GM18951 (cell line): ENCODE data around the gene CLDN12.

Experiments
- POLR2A ChIP-seq: IDR thresholded peaks from 4 replicates; pipeline ENCODE4 v1.6.1; 2011; ENCODE audit warnings: mild to moderate bottlenecking; ENCODE audit not compliant: insufficient read length, insufficient read depth; ENCODE audit errors: extremely low read depth
- in situ Hi-C: fragments of 300-500 bp; cut with MboI; formaldehyde crosslinking; loops from one replicate; pipeline ENCODE4 v1.12.0; 2022; ENCODE audit warnings: low sequenced_read_pairs, mixed read lengths, inconsistent platforms; ENCODE audit not compliant: unreplicated experiment

CLDN12 gene

DNA sequence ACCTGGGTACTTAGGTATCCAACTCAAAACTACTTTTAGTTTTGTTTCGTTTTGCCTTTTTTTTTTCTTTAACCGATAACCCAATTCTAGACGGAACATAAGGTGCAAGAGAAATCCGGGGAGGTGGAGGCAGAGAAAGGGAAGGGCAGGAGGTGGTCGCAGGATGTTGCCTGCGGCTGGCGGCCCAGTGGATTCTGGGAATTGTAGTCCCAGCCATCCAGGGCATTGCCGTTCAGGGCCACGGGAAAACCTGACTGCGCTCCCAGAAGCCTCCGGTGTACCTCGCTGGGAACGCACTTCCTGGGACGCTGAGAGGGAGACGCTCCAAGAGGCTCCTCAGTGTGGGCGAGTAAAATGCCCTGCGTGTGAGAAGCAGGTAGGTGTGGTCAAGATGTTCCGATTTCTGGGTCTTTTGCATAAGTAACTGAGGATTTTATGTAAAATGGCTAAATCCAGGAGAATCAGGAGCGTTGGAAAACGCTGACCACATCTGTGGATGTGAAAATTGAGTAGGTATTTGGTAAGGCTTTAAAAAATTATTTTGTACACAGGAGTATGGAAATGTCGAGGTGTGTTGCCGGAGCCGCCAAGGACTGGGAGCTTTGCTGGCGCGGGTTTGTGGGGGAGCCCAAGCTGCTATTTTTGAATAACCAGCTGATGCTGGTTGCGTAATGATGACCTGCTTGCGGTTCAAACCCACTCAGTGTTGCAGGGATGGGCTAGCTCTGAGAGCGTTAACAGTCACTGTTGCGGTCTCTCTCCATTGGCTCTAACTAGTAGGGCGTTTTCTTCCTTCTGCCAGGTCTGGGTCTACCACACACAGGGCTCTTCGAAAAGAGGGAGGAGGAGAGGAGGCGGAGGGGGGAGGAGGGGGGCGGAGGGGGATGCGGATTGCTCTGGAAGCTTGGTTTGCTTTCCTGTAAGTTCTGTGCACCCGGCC lies at the start of gene CLDN12:
TSS of gene CLDN12 (plus strand) at position 288 of the 940 bp plus-strand sequence. CDS start 9,216 bp downstream, outside the sequence.
- TF ChIP-seq POLR2A, result peak; percentile 62
- in situ Hi-C loops, result loop anchor here (25.0 kb wide), 2 partner anchors 141 to 241 kb away; partner anchors contain the start of gene STEAP1

DNA sequence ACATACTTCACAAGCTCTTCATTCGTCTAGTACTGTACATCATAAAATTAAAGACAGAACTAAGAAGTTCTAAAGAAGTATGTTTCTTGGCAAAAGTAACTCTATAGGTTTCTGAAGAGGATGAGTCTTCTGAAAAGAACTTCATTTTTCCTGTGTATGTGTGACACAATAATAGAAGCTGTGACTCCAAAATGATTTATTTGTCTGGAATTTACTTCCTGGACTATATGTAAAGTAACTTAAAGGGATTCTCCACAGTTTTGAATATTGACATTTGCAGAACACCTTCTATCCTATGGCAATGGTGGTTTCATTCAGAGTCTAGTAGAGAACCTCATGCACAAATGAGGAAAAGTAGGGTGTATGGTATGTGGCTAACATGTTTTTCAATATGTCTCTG lies 19.8 kb upstream of the CLDN12 start:
- no peak for TF ChIP-seq POLR2A
- in situ Hi-C loops, result no loop called here

- no peak for TF ChIP-seq POLR2A
- in situ Hi-C loops, result no loop called here
Observed at GRCh38 chr7:90383861-90384260, 19.4 kb upstream of the CLDN12 start.

- in situ Hi-C loops, result no loop called here
- no peak for TF ChIP-seq POLR2A
Observed at GRCh38 chr7:90384433-90384832, 18.8 kb upstream of the CLDN12 start.

GRCh38 chr7:90387470-90388240 lies 15.6 kb upstream of the CLDN12 start:
- in situ Hi-C loops, result no loop called here
- TF ChIP-seq POLR2A, result no peak

DNA sequence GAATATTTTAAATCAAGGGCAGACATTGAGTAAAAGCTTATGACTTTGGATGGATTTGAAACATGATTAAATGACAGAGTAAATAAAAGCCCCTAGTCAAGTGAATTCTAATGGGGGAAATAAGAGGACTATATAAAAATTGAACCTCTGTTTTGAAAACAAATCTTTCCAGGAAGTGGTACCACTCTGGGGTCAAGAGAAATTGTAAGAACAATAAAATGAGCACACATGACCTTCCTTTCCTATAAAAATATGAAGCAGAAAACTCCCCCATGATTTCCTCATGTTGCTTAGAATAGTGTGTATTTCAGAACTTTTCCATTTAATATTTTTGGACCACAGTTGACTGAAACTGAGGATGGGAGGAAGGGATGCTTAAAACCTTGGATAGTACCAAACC lies 12.3 kb upstream of the CLDN12 start:
- in situ Hi-C loops, result no loop called here
- TF ChIP-seq POLR2A, result no peak

GRCh38 chr7:90391488-90391887 lies 11.8 kb upstream of the CLDN12 start:
- in situ Hi-C loops, result no loop called here
- no peak for TF ChIP-seq POLR2A

- in situ Hi-C loops, result no loop called here
- TF ChIP-seq POLR2A, result no peak
Observed at GRCh38 chr7:90396420-90396819, 6.8 kb upstream of the CLDN12 start.

DNA sequence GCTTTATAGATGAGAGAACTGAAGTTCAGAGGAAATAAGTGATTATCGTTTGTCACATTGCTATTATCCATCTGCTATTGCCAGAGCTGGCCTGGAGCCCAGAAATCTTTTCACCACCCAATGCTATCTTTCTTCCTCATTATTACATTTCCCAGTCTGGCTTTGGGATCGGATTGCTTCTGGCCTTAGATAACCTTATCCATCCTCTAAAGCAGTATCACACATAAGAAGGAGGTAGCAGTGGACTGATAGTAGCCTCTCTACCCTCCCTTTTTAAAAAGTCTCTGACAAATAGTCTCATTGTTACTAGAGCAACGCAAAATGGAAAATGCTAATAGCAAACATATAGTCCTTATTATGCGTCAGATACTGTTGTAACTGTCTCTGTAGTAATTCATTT lies 1.3 kb upstream of the CLDN12 start:
- no peak for TF ChIP-seq POLR2A
- in situ Hi-C loops, result loop anchor here (25.0 kb wide), 2 partner anchors 140 to 240 kb away; partner anchors contain the start of gene STEAP1

DNA sequence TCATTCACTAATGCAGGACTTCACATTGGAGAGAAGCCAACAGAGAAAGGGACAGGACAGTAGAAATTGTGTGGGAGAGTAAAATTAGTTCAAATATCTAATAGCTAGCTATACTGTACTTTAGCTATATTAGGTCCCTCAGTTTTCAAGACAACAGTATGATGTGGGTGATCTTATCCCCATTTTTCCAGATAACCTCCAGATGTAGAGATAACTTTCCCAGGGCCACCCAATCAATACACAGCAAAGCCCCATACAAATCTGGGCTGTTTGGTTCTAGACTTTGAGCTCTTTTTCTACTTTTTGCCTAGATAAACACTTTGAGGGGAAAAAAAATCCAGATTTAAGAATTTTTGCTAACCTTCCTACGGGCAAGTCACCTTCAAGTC lies 482 bp upstream of the CLDN12 start:
- in situ Hi-C loops, result loop anchor here (25.0 kb wide), 2 partner anchors 140 to 240 kb away; partner anchors contain the start of gene STEAP1
- no peak for TF ChIP-seq POLR2A

- in situ Hi-C loops, result loop anchor here (25.0 kb wide), 2 partner anchors 142 to 242 kb away; partner anchors contain the start of gene STEAP1
Observed at GRCh38 chr7:90404777-90405176, 1.5 kb downstream of the CLDN12 start.

DNA sequence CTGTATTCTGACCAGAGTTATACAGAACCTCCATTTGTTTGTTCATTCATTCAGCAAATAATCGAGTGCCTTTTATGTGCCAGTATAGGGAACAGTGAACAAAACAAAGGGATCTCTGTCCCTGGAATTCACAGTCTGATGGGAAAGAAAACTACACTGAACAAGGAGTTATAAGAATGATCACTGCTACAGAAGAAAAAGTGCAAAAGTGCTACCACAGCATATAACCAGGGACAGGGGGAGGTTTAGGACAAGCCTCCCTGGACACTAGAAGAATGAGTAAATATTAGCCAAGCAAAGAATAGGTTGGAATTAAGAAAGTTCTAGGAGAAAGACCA lies 4.2 kb downstream of the CLDN12 start:
- in situ Hi-C loops, result loop anchor here (25.0 kb wide), 2 partner anchors 145 to 245 kb away; partner anchors contain the start of gene STEAP1
- no peak for TF ChIP-seq POLR2A

More at GRCh38 chr7:90404777-90405176, 1.5 kb downstream of the CLDN12 start:
- TF ChIP-seq POLR2A, result no peak

DNA sequence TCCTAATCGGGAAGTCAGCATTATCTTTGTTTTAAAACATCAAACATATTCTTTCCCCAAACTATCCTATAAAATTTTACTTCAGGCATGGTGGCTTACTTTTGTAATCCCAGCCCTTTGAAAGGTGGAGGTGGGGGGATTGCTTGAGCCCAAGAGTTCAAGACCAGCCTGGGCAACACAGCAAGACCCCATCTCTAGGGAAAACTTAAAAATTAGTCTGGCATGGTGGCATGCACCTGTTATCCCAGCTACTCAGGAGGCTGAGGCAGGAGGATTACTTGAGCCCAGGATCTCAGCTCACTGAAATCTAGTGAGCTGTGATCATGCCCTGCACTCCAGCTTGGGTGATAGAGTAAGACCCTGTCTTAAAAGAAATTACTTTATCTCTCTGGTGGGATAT lies 4.9 kb downstream of the CLDN12 start:
- TF ChIP-seq POLR2A, result no peak
- in situ Hi-C loops, result loop anchor here (25.0 kb wide), 2 partner anchors 146 to 246 kb away; partner anchors contain the start of gene STEAP1
